ENCODE data around the gene ANO2. TPM values are rescaled to one million over a fixed set of nuclear protein-coding genes. Genes with fewer than 3 reads are reported as not detected.

The ANO2 gene
- total RNA-seq, 2 experiments from 2014 or later: not detected

- Mint-ChIP-seq H3K4me3 (no peak overlapping the region), H3K4me1 (ENCODE audit: low read depth) (no peaks in the 10 kb centered on the region), H3K27ac (no peak overlapping the region), H3K36me3 (ENCODE audit: low read depth) (no peaks in the 10 kb centered on the region), H3K9me3 (no peaks in the 10 kb centered on the region), H3K27me3 (peaks cover 2% of the 10 kb centered on the region)
- TF ChIP-seq CTCF (IDR thresholded peaks at IDR 0.05): no peak
- POLR2A ChIA-PET: no interaction called here
- CTCF ChIA-PET: no interaction called here
- DNase-seq: no peak
- intact Hi-C loops (cut with micrococcal nuclease): no loop called here
- no peak for ATAC-seq
These were observed 318.9 kb downstream of the ANO2 start for GRCh38 chr12:5626151-5626550.

GRCh38 chr12:5624486-5625272, 320.4 kb downstream of the ANO2 start:
- no peaks in the 10 kb centered on the region for H3K9me3 Mint-ChIP-seq
- DNase-seq (no peak), ATAC-seq (no peak)
- no peak overlapping the region for H3K27ac Mint-ChIP-seq
- H3K4me1 Mint-ChIP-seq (ENCODE audit: low read depth): no peaks in the 10 kb centered on the region
- intact Hi-C loops (cut with micrococcal nuclease): no loop called here
- H3K4me3 Mint-ChIP-seq: no peak overlapping the region
- no peaks in the 10 kb centered on the region for H3K36me3 Mint-ChIP-seq (ENCODE audit: low read depth)
- TF ChIP-seq CTCF (IDR thresholded peaks at IDR 0.05): no peak
- peaks cover 2% of the 10 kb centered on the region for H3K27me3 Mint-ChIP-seq
- CTCF ChIA-PET: no interaction called here
- POLR2A ChIA-PET: interaction anchor here (0.6 kb wide), 1 partner anchor 623 kb away, joined by 3 read pairs; no protein-coding TSS in a partner anchor

GRCh38 chr12:5623411-5623810, 321.6 kb downstream of the ANO2 start:
- Mint-ChIP-seq H3K27me3 (peaks cover 2% of the 10 kb centered on the region), H3K27ac (no peak overlapping the region)

GRCh38 chr12:5622280-5622679, 322.8 kb downstream of the ANO2 start:
- intact Hi-C loops (cut with micrococcal nuclease): no loop called here
- H3K27ac Mint-ChIP-seq: no peak overlapping the region
- POLR2A ChIA-PET: no interaction called here

More at GRCh38 chr12:5623411-5623810, 321.6 kb downstream of the ANO2 start:
- H3K4me1 Mint-ChIP-seq (ENCODE audit: low read depth): no peaks in the 10 kb centered on the region
- CTCF ChIA-PET: no interaction called here
- DNase-seq (no peak), ATAC-seq (no peak)
- no peak for TF ChIP-seq CTCF (IDR thresholded peaks at IDR 0.05)
- no peaks in the 10 kb centered on the region for H3K9me3 Mint-ChIP-seq
- intact Hi-C loops (cut with micrococcal nuclease): no loop called here
- no peak overlapping the region for H3K4me3 Mint-ChIP-seq
- H3K36me3 Mint-ChIP-seq (ENCODE audit: low read depth): no peaks in the 10 kb centered on the region
- POLR2A ChIA-PET: no interaction called here

More at GRCh38 chr12:5622280-5622679, 322.8 kb downstream of the ANO2 start:
- Mint-ChIP-seq H3K36me3 (ENCODE audit: low read depth) (no peaks in the 10 kb centered on the region), H3K27me3 (peaks cover 2% of the 10 kb centered on the region), H3K4me3 (no peak overlapping the region), H3K9me3 (no peaks in the 10 kb centered on the region), H3K4me1 (ENCODE audit: low read depth) (no peaks in the 10 kb centered on the region)
- CTCF ChIA-PET: no interaction called here
- TF ChIP-seq CTCF (IDR thresholded peaks at IDR 0.05): no peak
- DNase-seq (no peak), ATAC-seq (no peak)

Measured in activated CD8-positive, alpha-beta T cell treated with anti-CD3 and anti-CD28 coated beads for 36 hours (primary cell).